HCT116 (cell line): ENCODE results near the gene YLPM1. TPM values are rescaled to one million over a fixed set of nuclear protein-coding genes. Genes with fewer than 3 reads are reported as not detected.

Source experiments
- ATAC-seq: fragments of 200-7000 bp; cut with Tn5 transposase; 2 replicates; pipeline ENCODE4 v1.9.1; 2020; ENCODE audit warnings: mild to moderate bottlenecking, moderate library complexity
- BruUV-seq: library from RNA; stranded (reverse); fragments of 400-500 nt; replicated peaks from 2 replicates; lab custom pipeline; 2021; lab: Mats Ljungman, UMichigan
- CTCF ChIA-PET: fragments of 300-600 bp; sonication (Branson Sonifier 250); formaldehyde crosslinking; loops from one replicate; lab custom pipeline; 2021; ENCODE audit warnings: antibody characterized with exemption; lab: Charles Lee
- POLR2A ChIA-PET: fragments of 300-600, 350-600 bp; sonication (Branson Sonifier 250); formaldehyde crosslinking; loops from one replicate; lab custom pipeline; 2021; ENCODE audit warnings: antibody characterized with exemption; lab: Charles Lee
- RAD21 ChIA-PET, 2 experiments: fragments of 300-600 bp; sonication (Branson Sonifier 250); formaldehyde crosslinking; loops; one replicate each; lab custom pipeline; 2023; ENCODE audit warnings: low total read pairs in 2 of 2; ENCODE audit not compliant: uncharacterized antibody in 2 of 2, unreplicated experiment in 2 of 2, low non-redundant PET in 1 of 2; lab: Charles Lee
- DNase-seq: peaks from one replicate; pipeline ENCODE4 v3.0.0-alpha.2; 2010; ENCODE audit warnings: low read depth, low spot score
- H2AFZ ChIP-seq: fragments of 200-600 bp; shearing (Covaris generic), sonication (generic); 2 replicates; pipeline ENCODE4 v1.6.1; 2017; ENCODE audit warnings: low read depth, mixed run types, mixed read lengths, antibody characterized with exemption, low read length; ENCODE audit not compliant: poor library complexity, severe bottlenecking
- H3K27ac ChIP-seq: 2 replicates; pipeline ENCODE4 v1.5.1; 2012; ENCODE audit warnings: low read depth, low read length
- H3K27me3 ChIP-seq: fragments of 200-600 bp; sonication (generic); 2 replicates; pipeline ENCODE4 v1.6.1; 2016; ENCODE audit warnings: mixed run types, low read length, mixed read lengths; ENCODE audit not compliant: insufficient read depth
- H3K36me3 ChIP-seq, 2 experiments: fragments of 200-500 bp in 1 of 2; fragments of 200-600 bp in 1 of 2; sonication (Bioruptor generic) in 1 of 2; sonication (generic) in 1 of 2; 2 replicates each; pipeline versions ENCODE4 v1.5.1 to v1.6.1; 2014 to 2016; ENCODE audit warnings: low read length in 2 of 2, inconsistent platforms in 1 of 2, mixed read lengths in 1 of 2, mixed run types in 1 of 2; ENCODE audit not compliant: insufficient read depth in 2 of 2, control insufficient read depth in 1 of 2
- H3K4me1 ChIP-seq, 2 experiments: fragments of 200-600 bp in 1 of 2; sonication (generic) in 1 of 2; 2 replicates each; pipeline versions ENCODE4 v1.5.1 to v1.6.1; 2012 to 2017; ENCODE audit warnings: low read length in 2 of 2, inconsistent platforms in 1 of 2, mild to moderate bottlenecking in 1 of 2, mixed read lengths in 1 of 2, mixed run types in 1 of 2, moderate library complexity in 1 of 2; ENCODE audit not compliant: insufficient read depth in 2 of 2, control insufficient read depth in 1 of 2
- H3K4me2 ChIP-seq: fragments of 200-600 bp; sonication (generic); 2 replicates; pipeline ENCODE4 v1.6.1; 2017; ENCODE audit warnings: mixed run types, low read length, mixed read lengths
- H3K4me3 ChIP-seq, 2 experiments: fragments of 200-600 bp in 1 of 2; sonication (generic) in 1 of 2; replicated peaks in 1 of 2; 2 replicates each; pipeline ENCODE4 v1.5.1; 2011 to 2016; ENCODE audit warnings: low read length in 2 of 2, control low read depth in 1 of 2, low read depth in 1 of 2, mild to moderate bottlenecking in 1 of 2, mixed read lengths in 1 of 2, mixed run types in 1 of 2
- H3K79me2 ChIP-seq: fragments of 200-600 bp; sonication (generic); 2 replicates; pipeline ENCODE4 v1.6.1; 2017; ENCODE audit warnings: mild to moderate bottlenecking, mixed run types, low read length, moderate library complexity, mixed read lengths; ENCODE audit not compliant: insufficient read depth
- H3K9ac ChIP-seq: fragments of 200-600 bp; sonication (generic); 2 replicates; pipeline ENCODE4 v1.6.1; 2016; ENCODE audit warnings: low read length, mixed read lengths
- H3K9me2 ChIP-seq: fragments of 200-600 bp; sonication (generic), shearing (Covaris generic); 2 replicates; pipeline ENCODE4 v1.6.1; 2017; ENCODE audit warnings: mixed run types, mild to moderate bottlenecking, moderate library complexity; ENCODE audit not compliant: insufficient read depth
- H3K9me3 ChIP-seq, 2 experiments: fragments of 200-500 bp in 1 of 2; fragments of 200-600 bp in 1 of 2; sonication (Bioruptor generic) in 1 of 2; sonication (generic) in 1 of 2; 2 replicates each; pipeline ENCODE4 v1.6.1; 2014 to 2017; ENCODE audit warnings: low read length in 2 of 2, mixed read lengths in 2 of 2, inconsistent platforms in 1 of 2, low read depth in 1 of 2, mild to moderate bottlenecking in 1 of 2, mixed run types in 1 of 2, moderate library complexity in 1 of 2; ENCODE audit not compliant: control insufficient read depth in 1 of 2, insufficient read depth in 1 of 2
- H4K20me1 ChIP-seq: fragments of 200-600 bp; sonication (generic), shearing (Covaris generic); 2 replicates; pipeline ENCODE4 v1.6.1; 2017; ENCODE audit warnings: mixed run types, mild to moderate bottlenecking, moderate library complexity; ENCODE audit not compliant: insufficient read depth
- ATF3 ChIP-seq: IDR thresholded peaks from 2 replicates; pipeline ENCODE4 v1.6.1; 2012
- EGR1 ChIP-seq: IDR thresholded peaks from 2 replicates; pipeline ENCODE4 v1.6.1; 2012; ENCODE audit warnings: low read depth
- ELF1 ChIP-seq: IDR thresholded peaks from 2 replicates; pipeline ENCODE4 v1.6.1; 2012; ENCODE audit warnings: low read depth, borderline replicate concordance
- EZH2 ChIP-seq: fragments of 200-600 bp; sonication (generic); IDR thresholded peaks from 2 replicates; pipeline ENCODE4 v1.6.1; 2017; ENCODE audit warnings: antibody characterized with exemption, mixed run types
- FOSL1 ChIP-seq: IDR thresholded peaks from 2 replicates; pipeline ENCODE4 v1.6.1; 2012; ENCODE audit warnings: low read depth
- MAX ChIP-seq: IDR thresholded peaks from 2 replicates; pipeline ENCODE4 v1.6.1; 2012
- POLR2A ChIP-seq: IDR thresholded peaks from 2 replicates; pipeline ENCODE4 v1.7.0; 2011; ENCODE audit warnings: borderline replicate concordance; ENCODE audit not compliant: insufficient read depth, insufficient read length; ENCODE audit errors: extremely low read depth
- RAD21 ChIP-seq: IDR thresholded peaks from 2 replicates; pipeline ENCODE4 v1.6.1; 2012; ENCODE audit warnings: low read depth, mild to moderate bottlenecking
- REST ChIP-seq: IDR thresholded peaks from 2 replicates; pipeline ENCODE4 v1.6.1; 2012; ENCODE audit warnings: low read depth
- TCF7L2 ChIP-seq: IDR thresholded peaks from 2 replicates; pipeline ENCODE4 v1.7.0; 2011; ENCODE audit warnings: borderline replicate concordance, inconsistent platforms; ENCODE audit not compliant: insufficient read depth, insufficient read length; ENCODE audit errors: extremely low read depth
- ZBTB33 ChIP-seq: IDR thresholded peaks from 2 replicates; pipeline ENCODE4 v1.6.1; 2011; ENCODE audit warnings: mild to moderate bottlenecking, low read length, moderate library complexity; ENCODE audit not compliant: insufficient replicate concordance; ENCODE audit errors: extremely low read depth
- ZFX ChIP-seq: fragments of 450-650 bp; IDR thresholded peaks from 2 replicates; pipeline ENCODE4 v1.6.1; 2017
- intact Hi-C: fragments of 100-400 bp; cut with micrococcal nuclease; formaldehyde crosslinking; loops from 2 replicates; pipeline ENCODE4 v1.10.0; 2022
- total RNA-seq: library from RNA; stranded (reverse); gene quantifications from one replicate; pipeline ENCODE4 v1.2.1, GENCODE V29; 2021; ENCODE audit not compliant: unreplicated experiment

Gene YLPM1
- total RNA-seq, 1 experiment from 2014 or later: 55.1 TPM

- H3K4me1 ChIP-seq: no peaks in the 10 kb centered on the region
- no peaks in the 10 kb centered on the region for H3K36me3 ChIP-seq
- no peaks in the 10 kb centered on the region for H3K9me2 ChIP-seq
- no peak overlapping the region for H3K4me2 ChIP-seq
- H3K27me3 ChIP-seq: no peaks in the 10 kb centered on the region
- BruUV-seq: no TSS peak
- ChIA-PET CTCF (no interaction called here), RAD21 (no interaction called here), POLR2A (interaction anchor here (1.1 kb wide), 1 partner anchor 8 kb away, joined by 5 read pairs; the partner anchor contains the start of gene YLPM1)
- DNase-seq: no peak
- no peaks in the 10 kb centered on the region for H4K20me1 ChIP-seq
- H3K9me3 ChIP-seq: no peaks in the 10 kb centered on the region
- ATAC-seq: no peak
- intact Hi-C loops: no loop called here
- no peak overlapping the region for H3K4me3 ChIP-seq
- no peak overlapping the region for H2AFZ ChIP-seq
- H3K27ac ChIP-seq: no peak overlapping the region
- H3K79me2 ChIP-seq: no peaks in the 10 kb centered on the region
- no peak overlapping the region for H3K9ac ChIP-seq
- no peak for TF ChIP-seq ZFX
- TF ChIP-seq POLR2A: no peak
- TF ChIP-seq RAD21: no peak
- no peak for TF ChIP-seq FOSL1
- TF ChIP-seq MAX: no peak
- no peak for TF ChIP-seq ELF1
- no peak for TF ChIP-seq EGR1
- no peak for TF ChIP-seq EZH2
- TF ChIP-seq ATF3: no peak
- TF ChIP-seq TCF7L2: no peak
- no peak for TF ChIP-seq ZBTB33
- no peak for TF ChIP-seq REST
Observed at GRCh38 chr14:74754899-74755298, 8.2 kb upstream of the YLPM1 start.
